Measurements from ENCODE around the gene IFNA10. TPM values are rescaled to one million over a fixed set of nuclear protein-coding genes. Genes with fewer than 3 reads are reported as not detected.
"Not testable (repeated sequence)": the region's sequence is repeated elsewhere in the genome, so short reads cannot be mapped to it uniquely, and the experiment has no call there.

Gene IFNA10
- total and polyA plus RNA-seq, 2 of the 4 experiments (the other 2 are of a cell fraction): not detected

DNA sequence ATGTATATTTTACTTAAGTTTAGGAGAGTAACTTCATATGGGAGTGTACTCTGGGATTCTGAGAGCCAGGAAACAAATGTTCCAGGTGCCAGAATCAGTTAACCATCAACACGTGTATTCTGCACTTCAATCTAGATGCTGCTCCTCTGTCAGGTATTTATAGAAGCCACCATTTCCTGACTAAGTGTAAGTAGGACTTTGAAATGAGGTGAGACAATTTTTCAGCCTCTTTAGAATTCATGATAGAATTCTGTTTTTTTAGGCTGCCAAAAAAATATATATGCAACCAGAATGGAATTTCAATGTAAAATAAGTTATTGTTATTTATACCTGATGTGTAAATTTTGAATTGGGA, 29.4 kb upstream of the IFNA10 start:
- CTCF ChIA-PET: interaction anchor here (0.6 to 2.3 kb wide), 7 partner anchors 17 to 560 kb away, joined by 3 to 10 read pairs (median 4); no protein-coding TSS in a partner anchor
- H4K8ac ChIP-seq (ENCODE audit: low read depth in 2 of 2, low read length in 2 of 2); H2AFZ ChIP-seq (replicated peaks; ENCODE audit: low read length, poor library complexity); DNase-seq; POLR2A ChIA-PET (ENCODE audit: unreplicated experiment); H2BK20ac ChIP-seq (ENCODE audit: low read depth, low read length); H3K9me1 ChIP-seq (ENCODE audit: insufficient read depth, low read length); H2AK5ac ChIP-seq (ENCODE audit: low read depth, low read length); H3K56ac ChIP-seq (ENCODE audit: extremely low read depth, insufficient read depth, low read length); H2AK9ac ChIP-seq (replicated peaks; ENCODE audit: low read depth, low read length, poor library complexity); in situ Hi-C loops (cut with MboI; ENCODE audit: low sequenced_read_pairs); H3K4ac ChIP-seq (ENCODE audit: low read depth, low read length); H3K4me3 ChIP-seq (ENCODE audit: insufficient read depth, low read depth, low read length); H3K4me2 ChIP-seq (ENCODE audit: low read depth, low read length); H3K14ac ChIP-seq (replicated peaks; ENCODE audit: low read depth, low read length); H4K5ac ChIP-seq (ENCODE audit: low read depth, low read length); H3K79me1 ChIP-seq (ENCODE audit: low read depth in 1 of 2, low read length in 2 of 2); H4K91ac ChIP-seq (ENCODE audit: insufficient read depth, low read depth, low read length); H3K36me3 ChIP-seq (ENCODE audit: control insufficient read depth, insufficient read depth, low read length); H3K27me3 ChIP-seq (ENCODE audit: control insufficient read depth, insufficient read depth, low read length); H3K9ac ChIP-seq (ENCODE audit: low read depth, low read length); H3K23ac ChIP-seq (ENCODE audit: low read depth, low read length); H3K18ac ChIP-seq (ENCODE audit: low read depth, low read length); H3K9me3 ChIP-seq (ENCODE audit: control insufficient read depth, insufficient read depth, low read length); H4K20me1 ChIP-seq (ENCODE audit: insufficient read depth, low read length); BruUV-seq (replicated peaks); dilution Hi-C loops (cut with HindIII; ENCODE audit: low sequenced_read_pairs, unreplicated experiment); H2BK5ac ChIP-seq (ENCODE audit: low read depth, low read length, poor library complexity, severe bottlenecking); H2BK15ac ChIP-seq (ENCODE audit: low read depth, low read length); ATAC-seq (ENCODE audit: low read depth); H3K27ac ChIP-seq (ENCODE audit: insufficient read depth, low read length); H3K4me1 ChIP-seq (ENCODE audit: control insufficient read depth, insufficient read depth, low read length); H2BK120ac ChIP-seq (ENCODE audit: low read depth, low read length): not testable (repeated sequence)
- no CpG with 5 or more reads among the region's 1 CpG for WGBS, 2 experiments (ENCODE audit: extremely low coverage in 2 of 2, insufficient read length in 1 of 2)
- intact Hi-C loops (cut with micrococcal nuclease): loop anchor here (5.0 kb wide), 1 partner anchor 216 kb away; no protein-coding TSS in a partner anchor
